Central memory CD4-positive, alpha-beta T cell (primary cell): ENCODE measurements around the gene CFAP97D1.

Experiments
- DNase-seq: peaks from one replicate; pipeline ENCODE4 v3.0.0; 2022

Gene CFAP97D1

DNA sequence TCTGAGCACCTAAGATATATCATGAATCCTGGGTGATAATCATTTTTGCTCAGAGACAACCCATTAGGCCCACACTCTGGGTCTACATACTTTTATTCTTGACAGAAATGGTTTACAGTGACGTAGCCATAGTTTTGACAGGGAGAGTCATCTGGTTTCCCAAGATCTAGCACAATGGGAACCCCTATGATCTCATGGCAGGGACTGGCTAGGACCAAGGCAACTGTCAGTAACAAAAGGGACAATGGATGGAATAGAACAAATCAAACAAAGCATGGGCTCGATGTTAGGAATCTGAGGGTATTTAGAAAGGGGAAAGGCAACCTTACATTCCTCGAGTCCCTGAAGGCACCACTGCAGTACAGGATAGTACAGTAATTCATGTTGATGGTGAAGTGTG is 20.5 kb downstream of the CFAP97D1 start:
- DNase-seq = no peak

- DNase-seq = no peak
Measured at GRCh38 chr17:43801844-43802243, 21.6 kb downstream of the CFAP97D1 start.

- DNase-seq = no peak
Measured at GRCh38 chr17:43803758-43804157, 23.5 kb downstream of the CFAP97D1 start.

GRCh38 chr17:43805117-43805516 is 24.9 kb downstream of the CFAP97D1 start:
- DNase-seq = no peak

DNA sequence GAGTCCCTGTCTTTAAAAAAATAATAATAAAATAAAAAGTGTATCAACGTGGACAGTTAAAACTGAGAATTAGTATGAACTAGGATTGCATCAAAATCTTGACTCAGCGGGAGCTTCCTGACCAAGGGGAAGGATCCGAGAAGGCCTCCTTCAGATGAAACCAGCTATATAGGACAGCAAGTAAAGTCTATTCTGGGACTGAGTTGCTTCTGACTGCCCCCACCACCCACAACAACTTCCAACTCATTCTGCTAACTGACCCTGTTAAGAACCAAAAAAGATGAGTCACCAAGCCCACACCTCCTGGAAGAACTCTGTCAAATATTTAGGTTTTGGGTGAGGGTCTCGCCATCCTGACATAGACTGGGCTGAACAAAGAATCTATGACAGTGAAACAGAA is 27.8 kb downstream of the CFAP97D1 start:
- no peak for DNase-seq

GRCh38 chr17:43809121-43809520 is 28.9 kb downstream of the CFAP97D1 start:
- no peak for DNase-seq

DNA sequence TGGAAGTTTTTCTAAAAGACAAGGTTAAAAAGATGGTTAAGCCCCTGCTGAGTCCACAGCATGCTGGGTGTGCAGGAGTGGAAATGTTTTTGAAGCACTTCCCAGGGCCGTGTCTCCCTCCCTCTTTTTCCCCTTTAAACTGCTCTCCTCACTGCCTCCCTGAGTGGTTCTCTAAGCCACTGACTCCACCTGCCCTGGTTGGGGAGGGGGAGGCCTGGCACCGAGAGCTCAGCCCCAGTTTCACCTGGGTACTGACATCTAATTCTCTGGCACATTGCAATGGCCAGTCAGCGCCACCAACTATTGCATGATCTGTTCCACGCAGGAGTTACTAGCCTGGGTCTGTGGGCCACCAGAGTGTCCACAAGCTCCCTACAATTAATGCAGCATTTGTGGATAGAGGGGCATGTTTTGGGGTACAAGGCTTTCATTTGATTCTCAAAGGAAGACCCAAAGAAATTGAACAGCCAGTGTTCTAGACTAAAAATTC is 30.0 kb downstream of the CFAP97D1 start:
- no peak for DNase-seq

GRCh38 chr17:43810823-43811222 is 30.6 kb downstream of the CFAP97D1 start:
- DNase-seq = no peak

DNA sequence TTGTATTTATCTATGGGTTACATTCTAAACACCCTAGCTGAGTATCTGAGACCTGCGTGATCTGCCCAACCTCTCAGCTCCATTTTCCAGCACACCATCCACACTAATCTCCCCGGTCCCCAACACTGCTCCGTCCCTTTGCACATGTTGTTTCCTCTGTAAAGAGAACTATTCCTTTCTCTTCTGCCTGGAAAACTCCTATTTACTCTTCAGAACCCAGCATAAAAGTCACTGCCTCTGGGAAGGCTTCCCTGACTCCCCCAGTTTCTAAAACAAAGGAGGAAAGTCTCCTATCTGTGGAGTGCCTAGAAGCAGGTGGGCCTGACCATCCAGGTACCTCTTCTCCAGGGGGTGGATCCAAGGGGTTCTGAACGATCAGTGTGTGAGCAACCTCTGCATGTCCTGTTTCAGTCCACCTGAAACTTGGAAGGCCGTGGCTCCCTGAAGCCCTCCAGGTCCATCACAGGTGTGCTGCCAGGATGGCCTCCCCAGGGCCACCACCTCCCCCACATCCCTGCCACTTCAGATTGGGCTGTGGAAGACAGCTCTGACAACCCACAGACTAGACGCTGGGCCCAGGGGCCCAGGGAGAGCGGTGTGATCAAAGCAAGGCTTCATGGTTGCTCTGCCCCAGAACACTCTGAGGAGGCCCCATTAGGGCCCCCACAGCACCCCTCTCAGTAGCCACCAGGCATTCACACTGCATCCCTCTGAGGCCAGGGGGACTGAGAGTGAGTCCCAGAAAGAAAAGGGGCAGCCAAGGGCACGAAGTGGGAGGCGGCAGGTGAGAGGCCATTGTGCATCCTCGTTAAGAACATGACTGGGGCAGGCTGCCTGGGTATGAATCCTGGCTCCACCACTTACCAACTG is 32.4 kb downstream of the CFAP97D1 start:
- no peak for DNase-seq

DNA sequence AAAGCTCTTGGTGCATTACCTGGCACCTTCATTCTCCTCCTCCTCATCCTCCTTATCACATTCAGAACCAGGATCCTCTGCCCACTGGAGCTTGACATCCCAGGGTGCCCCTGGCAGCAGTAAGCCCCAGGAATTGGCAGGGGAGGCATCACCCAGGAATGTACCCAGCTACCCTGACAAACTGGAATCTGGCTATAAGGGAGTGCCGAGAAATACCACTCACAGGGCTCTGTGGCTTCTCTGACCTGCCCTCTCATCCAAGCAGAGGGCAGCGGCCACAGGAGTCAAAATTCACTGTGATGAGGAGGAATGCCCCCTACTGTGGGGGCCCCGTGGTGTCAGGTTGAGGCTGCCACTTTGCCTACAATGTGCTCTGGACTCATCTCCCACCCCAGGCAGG is 33.2 kb downstream of the CFAP97D1 start:
- DNase-seq = no peak

DNA sequence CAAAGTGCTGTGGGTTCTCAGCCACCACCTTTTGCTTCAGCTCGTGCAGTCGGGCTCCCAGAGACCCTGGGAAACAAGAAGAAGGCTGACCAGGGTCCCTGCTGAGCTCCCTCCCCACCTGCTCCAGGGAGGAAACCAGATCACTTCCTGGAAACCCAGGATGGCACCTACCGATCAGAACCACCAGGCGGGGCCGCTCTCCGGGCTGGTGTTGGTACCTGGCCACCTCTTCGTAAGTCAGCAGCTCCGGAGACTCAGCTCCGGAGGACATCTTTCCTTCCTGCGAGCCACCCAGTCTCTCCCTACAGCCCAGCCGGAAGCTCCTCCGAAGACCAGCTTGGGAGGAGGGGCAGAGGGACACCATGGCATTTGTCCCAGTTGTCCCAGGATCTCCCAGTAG is 33.8 kb downstream of the CFAP97D1 start:
- DNase-seq = no peak

GRCh38 chr17:43814714-43815113 is 34.5 kb downstream of the CFAP97D1 start:
- DNase-seq = no peak

DNA sequence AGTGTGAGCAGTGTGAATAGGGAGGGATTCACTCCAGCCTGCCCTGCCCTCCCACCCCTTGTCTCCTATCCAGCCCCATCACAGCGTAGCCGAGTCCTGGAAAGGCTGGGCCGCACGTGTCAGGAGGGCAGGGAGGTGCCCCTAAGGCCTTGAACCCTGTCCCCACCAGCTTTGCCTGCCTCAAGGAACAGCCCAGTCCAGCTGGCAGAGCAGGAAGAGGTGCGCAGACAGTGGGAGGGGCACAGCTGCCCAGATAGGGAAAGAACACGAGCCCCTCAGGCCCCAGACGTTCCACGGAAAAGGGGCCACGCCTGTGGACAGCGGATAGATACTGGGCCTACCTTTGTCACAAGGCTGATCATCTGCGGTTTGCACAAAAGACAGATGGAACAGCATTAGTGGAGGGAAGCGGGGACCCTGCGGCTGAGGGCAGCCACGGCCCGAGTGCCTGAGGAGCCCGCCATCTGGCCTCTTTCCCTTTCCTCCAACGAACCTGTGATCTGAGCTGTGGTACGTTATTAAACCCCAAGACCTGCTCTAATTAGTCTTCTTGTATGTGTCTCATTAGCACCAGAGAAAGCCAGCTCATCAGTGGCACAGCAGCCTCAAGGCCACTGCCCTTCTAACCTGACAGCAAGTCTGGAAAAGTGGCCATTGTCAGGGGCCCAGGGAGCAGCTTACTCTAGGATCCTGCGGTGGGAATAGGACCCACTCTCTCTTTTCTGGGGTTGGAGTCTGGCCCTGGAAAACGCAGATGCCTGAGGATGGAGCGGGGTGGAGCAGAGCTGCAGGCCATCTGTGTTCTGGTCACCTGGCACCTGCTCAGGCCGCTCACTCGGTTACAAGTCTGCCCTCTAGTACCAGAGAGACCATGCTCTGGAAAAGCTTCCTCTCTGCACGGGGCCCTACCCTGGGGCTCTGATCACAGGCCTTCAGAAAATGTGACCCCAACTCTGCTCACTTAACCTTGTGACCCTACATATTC is 36.4 kb downstream of the CFAP97D1 start:
- no peak for DNase-seq

- DNase-seq = no peak
Measured at GRCh38 chr17:43817826-43818225, 37.6 kb downstream of the CFAP97D1 start.

- no peak for DNase-seq
Measured at GRCh38 chr17:43818966-43819365, 38.7 kb downstream of the CFAP97D1 start.

DNA sequence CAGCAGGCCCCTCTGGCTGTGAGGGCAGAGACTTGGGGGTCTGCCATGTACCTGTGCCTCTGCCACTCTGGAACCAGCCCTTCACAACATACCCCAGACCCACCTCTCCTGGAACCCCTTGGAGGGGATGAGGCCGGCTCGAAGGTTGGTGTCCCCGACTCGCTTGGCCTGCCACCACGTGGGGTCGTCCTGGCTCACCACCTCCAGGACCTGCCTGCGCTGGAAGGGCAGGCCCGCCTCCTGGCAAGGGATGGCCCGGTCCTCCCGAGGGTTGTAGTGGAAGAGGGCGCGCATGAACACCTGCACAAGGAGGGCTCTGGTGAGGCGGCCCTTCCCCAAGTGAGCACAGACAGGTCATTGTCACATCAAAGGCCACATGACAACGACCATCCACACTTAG is 40.5 kb downstream of the CFAP97D1 start:
- no peak for DNase-seq

- no peak for DNase-seq
Measured at GRCh38 chr17:43822570-43823190, 42.4 kb downstream of the CFAP97D1 start.

GRCh38 chr17:43823350-43824084 is 43.3 kb downstream of the CFAP97D1 start:
- DNase-seq = no peak

GRCh38 chr17:43825567-43825966 is 45.3 kb downstream of the CFAP97D1 start:
- no peak for DNase-seq

DNA sequence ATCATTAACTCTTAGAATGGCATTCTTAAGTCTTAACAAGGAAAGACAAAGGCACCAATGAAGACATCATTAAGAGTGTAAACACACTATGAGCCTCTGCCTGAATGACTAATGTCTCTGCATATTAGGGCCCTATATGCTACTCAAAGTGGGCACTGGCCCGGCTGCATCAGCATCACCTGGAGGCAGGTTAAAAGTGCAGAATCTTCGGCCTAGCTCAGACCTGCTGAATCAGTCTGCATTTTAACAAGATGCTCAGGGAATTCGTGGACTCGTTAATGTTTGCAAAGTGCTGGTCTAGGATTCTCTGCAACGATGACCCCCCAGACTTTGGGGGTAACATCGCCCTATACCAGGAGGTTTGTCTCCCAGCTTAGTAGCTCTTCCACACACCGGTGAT is 46.0 kb downstream of the CFAP97D1 start:
- no peak for DNase-seq

GRCh38 chr17:43827596-43827995 is 47.4 kb downstream of the CFAP97D1 start:
- no peak for DNase-seq

DNA sequence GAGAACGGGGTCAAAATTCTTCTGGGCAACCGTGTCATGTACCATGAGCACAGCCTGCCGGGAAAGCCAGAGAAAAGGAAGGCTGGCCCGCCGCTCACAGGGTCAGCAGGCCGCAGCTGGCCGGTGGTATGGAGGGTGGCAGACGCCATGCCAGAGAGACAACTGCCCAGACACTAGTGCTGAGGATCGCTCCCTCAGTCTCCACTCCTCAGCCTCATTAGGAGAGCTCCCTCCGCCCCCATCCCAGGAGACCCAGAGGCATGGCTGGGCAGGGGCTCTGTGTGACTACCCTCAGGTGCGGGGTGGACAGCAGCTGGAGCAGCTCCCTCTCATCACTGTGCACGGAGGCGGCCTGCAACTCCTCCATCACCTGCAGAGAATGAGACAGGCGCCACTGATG is 49.5 kb downstream of the CFAP97D1 start:
- no peak for DNase-seq
